PC-3 (cell line): ENCODE data around the gene FYN. TPM values are rescaled to one million over a fixed set of nuclear protein-coding genes. Genes with fewer than 3 reads are reported as not detected.

Experiments
- ATAC-seq: fragments of 200-7000 bp; cut with Tn5 transposase; 2 replicates; pipeline ENCODE4 v1.9.1; 2020; ENCODE audit warnings: mild to moderate bottlenecking, moderate library complexity
- BruUV-seq: library from RNA; stranded (reverse); fragments of 400-500 nt; replicated peaks from 2 replicates; lab custom pipeline; 2021; lab: Mats Ljungman, UMichigan
- CTCF ChIA-PET: fragments of 300-600 bp; sonication (Branson Sonifier 250); formaldehyde crosslinking; loops from one replicate; lab custom pipeline; 2022; ENCODE audit warnings: antibody characterized with exemption; lab: Charles Lee
- POLR2A ChIA-PET: fragments of 300-600 bp; sonication (Branson Sonifier 250); formaldehyde crosslinking; loops from one replicate; lab custom pipeline; 2022; ENCODE audit warnings: antibody characterized with exemption; ENCODE audit not compliant: unreplicated experiment; lab: Charles Lee
- DNase-seq: peaks from one replicate; pipeline ENCODE4 v3.0.0-alpha.2; 2015
- H2AFZ ChIP-seq: fragments of 300-600 bp; sonication (generic); 2 replicates; pipeline ENCODE4 v1.6.0; 2016; ENCODE audit warnings: antibody characterized with exemption, low read length
- H3F3A ChIP-seq: fragments of 300-600 bp; sonication (generic); one replicate; pipeline ENCODE4 v1.6.0; 2017; ENCODE audit warnings: antibody characterized with exemption, low read length, control low read depth, mild to moderate bottlenecking; ENCODE audit not compliant: unreplicated experiment
- H3K27ac ChIP-seq: fragments of 300-600 bp; sonication (generic); 2 replicates; pipeline ENCODE4 v1.5.1; 2016; ENCODE audit warnings: mild to moderate bottlenecking, low read length
- H3K27me3 ChIP-seq: fragments of 300-600 bp; sonication (generic); 2 replicates; pipeline ENCODE4 v1.6.1; 2016; ENCODE audit warnings: low read length, mixed read lengths
- H3K36me3 ChIP-seq: fragments of 300-600 bp; sonication (generic); 2 replicates; pipeline ENCODE4 v1.6.1; 2016; ENCODE audit warnings: low read depth, mixed run types, low read length, mixed read lengths
- H3K4me1 ChIP-seq: fragments of 300-600 bp; sonication (generic); 2 replicates; pipeline ENCODE4 v1.5.1; 2016; ENCODE audit warnings: low read length; ENCODE audit not compliant: insufficient read depth
- H3K4me2 ChIP-seq: fragments of 300-600 bp; sonication (generic); 2 replicates; pipeline ENCODE4 v1.6.0; 2016; ENCODE audit warnings: low read length
- H3K4me3 ChIP-seq: fragments of 300-600 bp; sonication (generic); 2 replicates; pipeline ENCODE4 v1.5.1; 2016; ENCODE audit warnings: mild to moderate bottlenecking, low read length, mixed read lengths
- H3K79me2 ChIP-seq: fragments of 300-600 bp; sonication (generic); 2 replicates; pipeline ENCODE4 v1.6.1; 2017; ENCODE audit warnings: low read length, mixed read lengths
- H3K9ac ChIP-seq: fragments of 300-600 bp; sonication (generic); 2 replicates; pipeline ENCODE4 v1.6.0; 2016; ENCODE audit warnings: mild to moderate bottlenecking, low read length
- H3K9me2 ChIP-seq: fragments of 300-600 bp; sonication (generic); replicated peaks from 2 replicates; pipeline ENCODE4 v1.6.1; 2016; ENCODE audit warnings: mixed run types, low read length, mixed read lengths
- H3K9me3 ChIP-seq: fragments of 300-600 bp; sonication (generic); 2 replicates; pipeline ENCODE4 v1.6.1; 2016; ENCODE audit warnings: low read length, mixed read lengths
- H4K20me1 ChIP-seq: fragments of 300-600 bp; sonication (generic); 2 replicates; pipeline ENCODE4 v1.6.1; 2016; ENCODE audit warnings: low read length, mixed read lengths
- EZH2 ChIP-seq: fragments of 300-600 bp; sonication (generic); IDR thresholded peaks from one replicate; pipeline ENCODE4 v1.6.1; 2017; ENCODE audit warnings: antibody characterized with exemption, mild to moderate bottlenecking, low read length; ENCODE audit not compliant: unreplicated experiment
- EZH2phosphoT487 ChIP-seq: fragments of 300-600 bp; sonication (generic); IDR thresholded peaks from 2 replicates; pipeline ENCODE4 v1.6.1; 2018; ENCODE audit warnings: mild to moderate bottlenecking, antibody characterized with exemption, low read length, borderline replicate concordance
- intact Hi-C: fragments of 100-400 bp; cut with micrococcal nuclease; formaldehyde crosslinking; loops from 2 replicates; pipeline ENCODE4 v1.9.0; 2023
- total RNA-seq: library from RNA; depleted of rRNA; stranded (reverse); fragments of >200 nt; gene quantifications from 2 replicates; pipeline ENCODE4 v1.2.3, GENCODE V29; 2014
- TF ChIP-seq, protein P1 (sequence below): fragments of 300-600 bp; sonication (generic); conservative IDR thresholded peaks from 2 replicates; pipeline ENCODE4 v1.5.1; 2017; ENCODE audit warnings: antibody characterized with exemption, low read depth, mild to moderate bottlenecking, low read length

FYN gene
- total RNA-seq, 1 experiment from 2014 or later, result 27.6 TPM

DNA sequence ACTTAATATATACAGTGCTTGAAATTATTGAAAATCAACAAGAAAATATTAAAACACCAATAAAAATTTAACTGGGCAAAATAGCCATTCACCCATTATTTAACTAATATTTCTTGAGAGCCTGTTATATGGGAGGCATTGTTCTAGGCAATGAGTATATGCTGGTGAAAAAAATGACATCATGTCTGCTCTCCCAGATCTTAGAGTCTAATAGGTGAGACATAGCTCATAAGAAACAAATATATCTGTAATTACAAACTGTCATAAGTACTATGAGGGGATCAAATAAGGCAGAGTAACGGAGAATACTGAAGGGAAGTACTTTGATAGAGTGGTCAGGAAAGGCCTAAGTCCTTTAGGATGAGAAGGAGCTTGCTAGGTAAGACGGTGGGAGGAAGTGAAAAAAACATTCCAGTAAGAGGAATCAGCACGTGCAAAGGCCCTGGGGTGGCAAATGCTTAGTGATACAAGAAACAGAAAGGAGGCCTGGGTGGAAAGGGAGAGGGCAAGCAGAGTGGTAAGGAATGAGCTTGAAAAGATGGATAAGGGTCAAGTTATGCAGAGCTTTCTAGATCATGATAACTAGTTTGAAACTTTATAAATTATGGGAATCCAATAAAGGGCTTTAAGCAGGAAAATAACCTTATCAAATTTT lies 12.2 kb upstream of the FYN start:
- POLR2A ChIA-PET, result no interaction called here
- BruUV-seq, result no TSS peak

DNA sequence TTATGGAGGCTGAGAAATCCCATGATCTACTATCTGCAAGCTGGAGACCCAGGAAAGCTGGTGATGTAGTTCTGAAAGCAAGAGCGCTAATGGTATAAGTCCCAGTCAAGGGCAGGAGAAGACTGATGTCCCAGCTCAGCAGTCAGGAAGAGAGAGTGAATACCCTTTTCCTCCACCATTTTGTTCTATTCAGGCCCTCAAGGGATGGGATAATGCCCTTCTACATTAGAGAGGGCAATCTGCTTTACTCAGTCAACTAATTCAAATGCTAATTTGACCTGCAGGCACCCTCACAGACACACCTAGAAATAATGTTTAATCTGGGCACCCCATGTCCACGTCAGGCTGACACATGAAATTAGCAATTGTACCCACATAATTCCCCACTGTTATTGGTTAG lies 10.8 kb upstream of the FYN start:
- Histone ChIP-seq H3K4me3 (no peak overlapping the region), H3K9me3 (no peaks in the 10 kb centered on the region)
- CTCF ChIA-PET, result no interaction called here

More for the DNA sequence above, 12.2 kb upstream of the FYN start:
- Histone ChIP-seq H3K9me3 (no peaks in the 10 kb centered on the region), H3K36me3 (no peaks in the 10 kb centered on the region), H2AFZ (no peak overlapping the region), H4K20me1 (no peaks in the 10 kb centered on the region), H3K4me1 (no peaks in the 10 kb centered on the region), H3K4me3 (no peak overlapping the region), H3K27me3 (no peaks in the 10 kb centered on the region), H3K9ac (no peak overlapping the region), H3K27ac (no peak overlapping the region), H3K79me2 (no peaks in the 10 kb centered on the region), H3K9me2 (no peaks in the 10 kb centered on the region), H3K4me2 (no peak overlapping the region), H3F3A (no peaks in the 10 kb centered on the region)
- DNase-seq (no peak), ATAC-seq (no peak)
- TF ChIP-seq EZH2, result no peak
- TF ChIP-seq EZH2phosphoT487, result no peak
- TF ChIP-seq, protein P1, sequence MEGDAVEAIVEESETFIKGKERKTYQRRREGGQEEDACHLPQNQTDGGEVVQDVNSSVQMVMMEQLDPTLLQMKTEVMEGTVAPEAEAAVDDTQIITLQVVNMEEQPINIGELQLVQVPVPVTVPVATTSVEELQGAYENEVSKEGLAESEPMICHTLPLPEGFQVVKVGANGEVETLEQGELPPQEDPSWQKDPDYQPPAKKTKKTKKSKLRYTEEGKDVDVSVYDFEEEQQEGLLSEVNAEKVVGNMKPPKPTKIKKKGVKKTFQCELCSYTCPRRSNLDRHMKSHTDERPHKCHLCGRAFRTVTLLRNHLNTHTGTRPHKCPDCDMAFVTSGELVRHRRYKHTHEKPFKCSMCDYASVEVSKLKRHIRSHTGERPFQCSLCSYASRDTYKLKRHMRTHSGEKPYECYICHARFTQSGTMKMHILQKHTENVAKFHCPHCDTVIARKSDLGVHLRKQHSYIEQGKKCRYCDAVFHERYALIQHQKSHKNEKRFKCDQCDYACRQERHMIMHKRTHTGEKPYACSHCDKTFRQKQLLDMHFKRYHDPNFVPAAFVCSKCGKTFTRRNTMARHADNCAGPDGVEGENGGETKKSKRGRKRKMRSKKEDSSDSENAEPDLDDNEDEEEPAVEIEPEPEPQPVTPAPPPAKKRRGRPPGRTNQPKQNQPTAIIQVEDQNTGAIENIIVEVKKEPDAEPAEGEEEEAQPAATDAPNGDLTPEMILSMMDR, result no peak
- intact Hi-C loops, result no loop called here
- CTCF ChIA-PET, result no interaction called here

More for the DNA sequence above, 10.8 kb upstream of the FYN start:
- Histone ChIP-seq H3K79me2 (no peaks in the 10 kb centered on the region), H4K20me1 (no peaks in the 10 kb centered on the region), H3K9me2 (no peaks in the 10 kb centered on the region), H3K27ac (no peak overlapping the region), H3K4me2 (no peak overlapping the region), H3K27me3 (no peaks in the 10 kb centered on the region), H3F3A (no peaks in the 10 kb centered on the region), H2AFZ (no peak overlapping the region), H3K4me1 (no peaks in the 10 kb centered on the region), H3K9ac (no peak overlapping the region), H3K36me3 (no peaks in the 10 kb centered on the region)
- intact Hi-C loops, result no loop called here
- DNase-seq, result no peak
- POLR2A ChIA-PET, result no interaction called here
- no peak for ATAC-seq
- BruUV-seq, result no TSS peak
- TF ChIP-seq, protein P1, result no peak
- no peak for TF ChIP-seq EZH2
- no peak for TF ChIP-seq EZH2phosphoT487
